AG04450 (cell line): ENCODE measurements around the gene ALPK3. TPM values are rescaled to one million over a fixed set of nuclear protein-coding genes. Genes with fewer than 3 reads are reported as not detected.

ENCODE experiments used
- CTCF ChIA-PET: fragments of 300-600, 350-600 bp; formaldehyde crosslinking; extraction: SDS; loops from one replicate; lab custom pipeline; 2022; ENCODE audit warnings: antibody characterized with exemption, inconsistent platforms; lab: Charles Lee
- POLR2A ChIA-PET: fragments of 350-600 bp; formaldehyde crosslinking; extraction: SDS; loops from one replicate; lab custom pipeline; 2021; ENCODE audit warnings: antibody characterized with exemption, inconsistent platforms; lab: Yijun Ruan, JAX
- DNase-seq: peaks from one replicate; pipeline ENCODE4 v3.0.0-alpha.2; 2011; ENCODE audit warnings: low read depth, low spot score
- H3K27ac ChIP-seq: one replicate; pipeline ENCODE4 v1.5.1; 2012; ENCODE audit warnings: low read depth, low read length, control low read depth
- H3K27me3 ChIP-seq: one replicate; pipeline ENCODE4 v1.6.0; 2012; ENCODE audit warnings: low read length; ENCODE audit not compliant: control insufficient read depth, insufficient read depth
- H3K4me3 ChIP-seq: 2 replicates; pipeline ENCODE4 v1.5.1; 2011; ENCODE audit warnings: mild to moderate bottlenecking, low read depth, low read length, control low read depth
- H3K9me3 ChIP-seq: 2 replicates; pipeline ENCODE4 v1.5.1; 2012; ENCODE audit warnings: low read length; ENCODE audit not compliant: control insufficient read depth, insufficient read depth
- CTCF ChIP-seq: IDR thresholded peaks from 2 replicates; pipeline ENCODE4 v1.5.1; 2011; ENCODE audit warnings: low read depth, low read length, control low read depth, inconsistent platforms
- polyA minus RNA-seq: library from RNA; depleted of rRNA, polyadenylated mRNA; stranded (reverse); fragments of >200 nt; gene quantifications from 2 replicates; pipeline ENCODE4 v1.2.3, GENCODE V29; 2011; rRNA and poly(A)+ RNA removed
- polyA plus RNA-seq: library from polyadenylated mRNA; depleted of rRNA; stranded (reverse); fragments of >200 nt; gene quantifications from 2 replicates; pipeline ENCODE4 v1.2.3, GENCODE V29; 2011; rRNA removed

Gene ALPK3
- polyA plus RNA-seq (0.04 and 0.09 TPM in 2 replicates), polyA minus RNA-seq (0.09 and 0.13 TPM in 2 replicates)

GRCh38 chr15:84816694-84817465, at the start of gene ALPK3:
TSS of gene ALPK3 (plus strand) at chr15:84817356. CDS start at chr15:84817453, 97 bp downstream.
- H3K9me3 ChIP-seq: peaks cover 3% of the 10 kb centered on the region; the same call in 1 of the 2 replicates
- no peak within 1 kb of the TSS for H3K4me3 ChIP-seq
- ChIA-PET POLR2A (no interaction called here), CTCF (no interaction called here)
- no peak for TF ChIP-seq CTCF
- no peak within 1 kb of the TSS for H3K27ac ChIP-seq
- no peaks in the 10 kb centered on the region for H3K27me3 ChIP-seq
- no peak for DNase-seq

DNA sequence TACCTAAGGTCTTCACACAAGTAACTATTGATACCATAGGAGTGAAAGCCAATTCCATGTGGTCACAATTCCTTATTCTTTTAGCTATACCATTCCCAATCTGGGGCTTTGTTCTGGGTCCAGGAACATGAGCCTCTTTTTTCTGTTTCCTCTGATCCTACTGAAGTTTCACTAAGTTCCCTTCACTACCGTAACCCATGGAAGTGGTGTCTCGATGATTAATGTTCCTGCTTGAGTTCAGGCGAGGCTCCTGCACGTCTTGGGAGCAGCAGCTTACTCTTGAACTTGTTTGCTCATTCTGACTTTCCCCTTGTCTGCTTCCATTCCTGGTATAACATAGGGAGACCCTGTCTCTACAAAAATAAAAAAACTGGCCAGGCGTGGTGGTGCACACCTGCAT, 45.1 kb upstream of the ALPK3 start:
- POLR2A ChIA-PET: no interaction called here
- CTCF ChIA-PET: no interaction called here
- no peaks in the 10 kb centered on the region for H3K27me3 ChIP-seq

GRCh38 chr15:84772467-84772866, 44.7 kb upstream of the ALPK3 start:
- H3K4me3 ChIP-seq: no peak overlapping the region
- H3K27me3 ChIP-seq: no peaks in the 10 kb centered on the region
- no peaks in the 10 kb centered on the region for H3K9me3 ChIP-seq
- CTCF ChIA-PET: no interaction called here
- TF ChIP-seq CTCF: no peak
- no peak overlapping the region for H3K27ac ChIP-seq
- POLR2A ChIA-PET: no interaction called here
- no peak for DNase-seq

More for the DNA sequence above, 45.1 kb upstream of the ALPK3 start:
- Histone ChIP-seq H3K27ac (no peak overlapping the region), H3K4me3 (no peak overlapping the region), H3K9me3 (no peaks in the 10 kb centered on the region)
- no peak for DNase-seq
- TF ChIP-seq CTCF: no peak

DNA sequence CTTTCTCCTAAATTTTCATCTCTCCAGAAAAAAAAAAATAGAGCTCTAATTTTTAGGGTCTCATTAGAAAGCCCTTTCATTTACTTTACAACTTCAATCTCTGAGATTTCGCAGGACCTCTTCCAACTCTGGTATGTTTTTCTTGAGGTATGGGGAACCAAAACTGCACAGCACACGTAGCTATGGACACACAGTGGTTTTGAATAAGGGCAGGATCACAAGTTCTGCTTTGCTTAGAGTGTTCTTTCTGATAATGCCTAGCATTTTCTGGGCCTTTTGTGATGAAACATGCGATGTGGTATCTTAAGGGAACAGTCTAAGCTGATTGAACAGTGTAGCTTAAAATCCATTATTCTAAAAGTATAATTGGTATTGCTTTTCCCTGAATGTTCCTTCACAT, 43.4 kb upstream of the ALPK3 start:
- H3K27me3 ChIP-seq: no peaks in the 10 kb centered on the region
- no peak for DNase-seq
- ChIA-PET CTCF (interaction anchor here (0.6 kb wide), 1 partner anchor 56 kb away, joined by 7 read pairs; no protein-coding TSS in a partner anchor), POLR2A (no interaction called here)
- TF ChIP-seq CTCF: no peak
- H3K4me3 ChIP-seq: no peak overlapping the region
- H3K9me3 ChIP-seq: no peaks in the 10 kb centered on the region
- H3K27ac ChIP-seq: no peak overlapping the region

GRCh38 chr15:84775867-84776449, 41.2 kb upstream of the ALPK3 start:
- no peak overlapping the region for H3K27ac ChIP-seq
- CTCF ChIA-PET: no interaction called here
- no peak for TF ChIP-seq CTCF

More at GRCh38 chr15:84775867-84776449, 41.2 kb upstream of the ALPK3 start:
- DNase-seq: no peak
- Histone ChIP-seq H3K9me3 (no peaks in the 10 kb centered on the region), H3K27me3 (no peaks in the 10 kb centered on the region), H3K4me3 (no peak overlapping the region)
- POLR2A ChIA-PET: no interaction called here
